Activated CD8-positive, alpha-beta memory T cell treated with anti-CD3 and anti-CD28 coated beads, Interleukin-2, amount 50 U/mL, for 24 hours (primary cell): ENCODE data around the gene TBCD.
A peak's percentile ranks its signal among the peaks of the same experiment; 100 is the strongest.

Experiments used
- DNase-seq: peaks from one replicate; pipeline ENCODE4 v3.0.0-alpha.2; 2020; ENCODE audit errors: extremely low read depth

TBCD gene

GRCh38 chr17:82887255-82888164, 135.6 kb downstream of the TBCD start:
- DNase-seq, result no peak

- no peak for DNase-seq
Measured at GRCh38 chr17:82888583-82889495, 137.0 kb downstream of the TBCD start.

GRCh38 chr17:82889496-82890338, 137.9 kb downstream of the TBCD start:
- DNase-seq, result no peak

GRCh38 chr17:82890339-82890730, 138.5 kb downstream of the TBCD start:
- no peak for DNase-seq

- DNase-seq, result no peak
Measured at GRCh38 chr17:82890926-82891678, 139.2 kb downstream of the TBCD start.

GRCh38 chr17:82891911-82892310, 140.0 kb downstream of the TBCD start:
- no peak for DNase-seq

GRCh38 chr17:82892899-82893565, 141.2 kb downstream of the TBCD start:
- peak; percentile 30 for DNase-seq

GRCh38 chr17:82893779-82894178, 141.9 kb downstream of the TBCD start:
- no peak for DNase-seq

GRCh38 chr17:82894389-82894788, 142.5 kb downstream of the TBCD start:
- DNase-seq, result no peak

- DNase-seq, result no peak
Measured at GRCh38 chr17:82895087-82895486, 143.2 kb downstream of the TBCD start.

GRCh38 chr17:82896071-82897000, 144.5 kb downstream of the TBCD start:
- no peak for DNase-seq

- no peak for DNase-seq
Measured at GRCh38 chr17:82897514-82898249, 145.8 kb downstream of the TBCD start.

- DNase-seq, result no peak
Measured at GRCh38 chr17:82898976-82899514, 147.2 kb downstream of the TBCD start.

- DNase-seq, result no peak
Measured at GRCh38 chr17:82899941-82900340, 148.1 kb downstream of the TBCD start.

- no peak for DNase-seq
Measured at GRCh38 chr17:82900741-82901140, 148.9 kb downstream of the TBCD start.

- no peak for DNase-seq
Measured at GRCh38 chr17:82901356-82901755, 149.5 kb downstream of the TBCD start.

GRCh38 chr17:82901856-82902255, 150.0 kb downstream of the TBCD start:
- no peak for DNase-seq
